Measurements from ENCODE around the gene BHLHE40. TPM values are rescaled to one million over a fixed set of nuclear protein-coding genes. Genes with fewer than 3 reads are reported as not detected.

Gene BHLHE40
- total RNA-seq, 1 donor from 2014 or later: 33.9 TPM

- Histone ChIP-seq H3K27ac (replicated peaks) (peak overlapping the region; percentile 100), H3K4me3 (no peak overlapping the region), H3K27me3 (ENCODE audit: low read depth) (no peaks in the 10 kb centered on the region), H3K9me3 (replicated peaks) (no peaks in the 10 kb centered on the region), H3K36me3 (no peaks in the 10 kb centered on the region), H3K4me1 (peaks cover 55% of the 10 kb centered on the region)
- intact Hi-C loops (cut with micrococcal nuclease): loop anchor here (10.0 kb wide), 1 partner anchor 274 kb away; no protein-coding TSS in a partner anchor
- DNase-seq: peak; percentile 50
- TF ChIP-seq CTCF (IDR thresholded peaks at IDR 0.05; ENCODE audit: borderline replicate concordance): no peak
Observed at GRCh38 chr3:4988983-4989834, 10.0 kb downstream of the BHLHE40 start.

GRCh38 chr3:4990069-4990468, 10.8 kb downstream of the BHLHE40 start:
- Histone ChIP-seq H3K36me3 (no peaks in the 10 kb centered on the region), H3K4me3 (no peak overlapping the region), H3K4me1 (peaks cover 50% of the 10 kb centered on the region), H3K27me3 (ENCODE audit: low read depth) (no peaks in the 10 kb centered on the region), H3K27ac (replicated peaks) (peak overlapping the region; percentile 100), H3K9me3 (replicated peaks) (no peaks in the 10 kb centered on the region)
- no peak for DNase-seq
- TF ChIP-seq CTCF (IDR thresholded peaks at IDR 0.05; ENCODE audit: borderline replicate concordance): no peak
- intact Hi-C loops (cut with micrococcal nuclease): no loop called here

GRCh38 chr3:4992118-4992517, 12.9 kb downstream of the BHLHE40 start:
- no peak overlapping the region for H3K27ac ChIP-seq (replicated peaks)
- no peak for TF ChIP-seq CTCF (IDR thresholded peaks at IDR 0.05; ENCODE audit: borderline replicate concordance)
- H3K36me3 ChIP-seq: no peaks in the 10 kb centered on the region
- no peak for DNase-seq
- peaks cover 36% of the 10 kb centered on the region for H3K4me1 ChIP-seq
- no peaks in the 10 kb centered on the region for H3K27me3 ChIP-seq (ENCODE audit: low read depth)
- no peaks in the 10 kb centered on the region for H3K9me3 ChIP-seq (replicated peaks)
- H3K4me3 ChIP-seq: no peak overlapping the region
- intact Hi-C loops (cut with micrococcal nuclease): no loop called here

- DNase-seq: no peak
- H3K27me3 ChIP-seq (ENCODE audit: low read depth): no peaks in the 10 kb centered on the region
- H3K9me3 ChIP-seq (replicated peaks): no peaks in the 10 kb centered on the region
- no peak overlapping the region for H3K27ac ChIP-seq (replicated peaks)
- intact Hi-C loops (cut with micrococcal nuclease): no loop called here
- H3K4me3 ChIP-seq: no peak overlapping the region
- TF ChIP-seq CTCF (IDR thresholded peaks at IDR 0.05; ENCODE audit: borderline replicate concordance): no peak
- no peaks in the 10 kb centered on the region for H3K36me3 ChIP-seq
- H3K4me1 ChIP-seq: peaks cover 25% of the 10 kb centered on the region
Observed at GRCh38 chr3:4993276-4994143, 14.3 kb downstream of the BHLHE40 start.

GRCh38 chr3:4994144-4994730, 15.0 kb downstream of the BHLHE40 start:
- TF ChIP-seq CTCF (IDR thresholded peaks at IDR 0.05; ENCODE audit: borderline replicate concordance): no peak
- H3K27me3 ChIP-seq (ENCODE audit: low read depth): no peaks in the 10 kb centered on the region
- H3K9me3 ChIP-seq (replicated peaks): no peaks in the 10 kb centered on the region
- no peaks in the 10 kb centered on the region for H3K36me3 ChIP-seq
- H3K4me3 ChIP-seq: no peak overlapping the region
- intact Hi-C loops (cut with micrococcal nuclease): no loop called here
- peak overlapping the region; percentile 73 for H3K27ac ChIP-seq (replicated peaks)
- H3K4me1 ChIP-seq: peaks cover 17% of the 10 kb centered on the region
- DNase-seq: no peak
